GM19328 (cell line): ENCODE measurements around the gene XKR3.
"Not testable (repeated sequence)": the region's sequence is repeated elsewhere in the genome, so short reads cannot be mapped to it uniquely, and the experiment has no call there.

Source experiments
- ATAC-seq: cut with Tn5 transposase; IDR thresholded peaks from one replicate; pipeline ENCODE4 v1.9.1; 2021; ENCODE audit warnings: mild to moderate bottlenecking, moderate library complexity; ENCODE audit not compliant: unreplicated experiment

The XKR3 gene

GRCh38 chr22:16824716-16825687, at the start of gene XKR3:
XKR3 (minus strand) TSS chr22:16825411; CDS start chr22:16808073, 17,338 bp downstream.
- no peak for ATAC-seq

GRCh38 chr22:16869640-16870039, 44.4 kb upstream of the XKR3 start:
- ATAC-seq, result not testable (repeated sequence)

GRCh38 chr22:16866167-16866566, 41.0 kb upstream of the XKR3 start:
- ATAC-seq, result no peak

GRCh38 chr22:16856851-16857250, 31.6 kb upstream of the XKR3 start:
- ATAC-seq, result not testable (repeated sequence)

GRCh38 chr22:16854631-16855030, 29.4 kb upstream of the XKR3 start:
- ATAC-seq, result no peak

- ATAC-seq, result not testable (repeated sequence)
Observed at GRCh38 chr22:16851268-16851996, 26.2 kb upstream of the XKR3 start.

GRCh38 chr22:16847271-16847670, 22.1 kb upstream of the XKR3 start:
- no peak for ATAC-seq

- ATAC-seq, result no peak
Observed at GRCh38 chr22:16845881-16846280, 20.7 kb upstream of the XKR3 start.

- no peak for ATAC-seq
Observed at GRCh38 chr22:16845465-16845864, 20.3 kb upstream of the XKR3 start.

GRCh38 chr22:16844529-16844928, 19.3 kb upstream of the XKR3 start:
- ATAC-seq, result no peak

- no peak for ATAC-seq
Observed at GRCh38 chr22:16838073-16838472, 12.9 kb upstream of the XKR3 start.

- no peak for ATAC-seq
Observed at GRCh38 chr22:16834971-16835370, 9.8 kb upstream of the XKR3 start.

- no peak for ATAC-seq
Observed at GRCh38 chr22:16831257-16831656, 6.0 kb upstream of the XKR3 start.

GRCh38 chr22:16829985-16830384, 4.8 kb upstream of the XKR3 start:
- ATAC-seq, result no peak

GRCh38 chr22:16828876-16829275, 3.7 kb upstream of the XKR3 start:
- ATAC-seq, result no peak

GRCh38 chr22:16827506-16827905, 2.3 kb upstream of the XKR3 start:
- ATAC-seq, result no peak

GRCh38 chr22:16819249-16819648, 6.0 kb downstream of the XKR3 start:
- ATAC-seq, result no peak

- no peak for ATAC-seq
Observed at GRCh38 chr22:16818538-16818937, 6.7 kb downstream of the XKR3 start.

GRCh38 chr22:16815073-16815472, 10.1 kb downstream of the XKR3 start:
- no peak for ATAC-seq

GRCh38 chr22:16810188-16810802, 14.9 kb downstream of the XKR3 start:
- no peak for ATAC-seq

GRCh38 chr22:16808744-16809143, 16.5 kb downstream of the XKR3 start:
- no peak for ATAC-seq
